AG09309 (cell line): Measurements from ENCODE around the gene MYBPH.

Experiments
- DNase-seq: peaks from one replicate; pipeline ENCODE4 v3.0.0-alpha.2; 2010; ENCODE audit warnings: low read depth
- H3K4me3 ChIP-seq: 2 replicates; pipeline ENCODE4 v1.5.1; 2011; ENCODE audit warnings: mild to moderate bottlenecking, low read depth, low read length, moderate library complexity; ENCODE audit not compliant: control insufficient read depth
- TF ChIP-seq, protein P1 (sequence below): IDR thresholded peaks from 2 replicates; pipeline ENCODE4 v1.5.1; 2011; ENCODE audit warnings: mild to moderate bottlenecking, low read depth, low read length, inconsistent platforms; ENCODE audit not compliant: insufficient read depth, control insufficient read depth; ENCODE audit errors: missing control alignments

MYBPH gene

DNA sequence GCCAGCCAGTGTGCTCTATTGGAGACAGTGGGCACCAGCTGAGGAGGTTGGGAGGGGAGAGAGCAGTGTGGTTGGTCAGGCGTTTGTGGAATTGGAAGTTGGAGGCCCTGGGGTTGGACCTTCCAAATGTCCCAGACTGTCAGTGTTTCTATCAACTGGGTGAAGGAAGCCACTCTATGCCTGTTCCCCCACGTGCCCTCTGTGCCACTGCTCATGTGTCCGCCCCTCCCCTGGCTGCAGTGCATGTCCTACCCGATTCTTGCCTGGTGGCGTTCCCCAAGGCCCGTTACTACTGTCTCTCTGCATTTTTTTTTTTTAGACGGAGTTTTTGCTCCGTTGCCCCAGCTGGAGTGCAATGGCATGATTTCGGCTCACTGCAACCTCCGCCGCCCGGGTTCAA, 27.0 kb downstream of the MYBPH start:
- TF ChIP-seq, protein P1, sequence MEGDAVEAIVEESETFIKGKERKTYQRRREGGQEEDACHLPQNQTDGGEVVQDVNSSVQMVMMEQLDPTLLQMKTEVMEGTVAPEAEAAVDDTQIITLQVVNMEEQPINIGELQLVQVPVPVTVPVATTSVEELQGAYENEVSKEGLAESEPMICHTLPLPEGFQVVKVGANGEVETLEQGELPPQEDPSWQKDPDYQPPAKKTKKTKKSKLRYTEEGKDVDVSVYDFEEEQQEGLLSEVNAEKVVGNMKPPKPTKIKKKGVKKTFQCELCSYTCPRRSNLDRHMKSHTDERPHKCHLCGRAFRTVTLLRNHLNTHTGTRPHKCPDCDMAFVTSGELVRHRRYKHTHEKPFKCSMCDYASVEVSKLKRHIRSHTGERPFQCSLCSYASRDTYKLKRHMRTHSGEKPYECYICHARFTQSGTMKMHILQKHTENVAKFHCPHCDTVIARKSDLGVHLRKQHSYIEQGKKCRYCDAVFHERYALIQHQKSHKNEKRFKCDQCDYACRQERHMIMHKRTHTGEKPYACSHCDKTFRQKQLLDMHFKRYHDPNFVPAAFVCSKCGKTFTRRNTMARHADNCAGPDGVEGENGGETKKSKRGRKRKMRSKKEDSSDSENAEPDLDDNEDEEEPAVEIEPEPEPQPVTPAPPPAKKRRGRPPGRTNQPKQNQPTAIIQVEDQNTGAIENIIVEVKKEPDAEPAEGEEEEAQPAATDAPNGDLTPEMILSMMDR, result no peak
- no peak overlapping the region for H3K4me3 ChIP-seq
- no peak for DNase-seq

DNA sequence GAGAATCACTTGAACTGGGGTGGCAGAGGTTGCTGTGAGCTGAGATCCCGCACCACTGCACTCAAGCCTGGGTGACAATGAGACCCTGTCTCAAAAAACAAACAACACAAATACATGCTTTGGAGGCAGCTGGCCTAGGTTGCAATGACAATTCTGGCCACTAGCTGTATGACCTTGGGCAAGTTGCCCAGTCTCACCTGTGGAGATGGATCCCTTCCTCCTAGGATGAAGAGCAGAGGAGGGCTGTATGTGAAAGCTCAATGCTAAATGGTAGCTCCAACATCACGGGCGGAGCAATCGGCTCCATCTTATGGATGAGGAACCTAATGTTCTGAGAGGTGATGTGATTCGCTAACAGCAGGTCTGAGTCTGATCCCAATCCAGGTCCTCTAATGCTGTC, 27.5 kb downstream of the MYBPH start:
- no peak for DNase-seq
- TF ChIP-seq, protein P1, result peak; percentile 29
- H3K4me3 ChIP-seq, result no peak overlapping the region

DNA sequence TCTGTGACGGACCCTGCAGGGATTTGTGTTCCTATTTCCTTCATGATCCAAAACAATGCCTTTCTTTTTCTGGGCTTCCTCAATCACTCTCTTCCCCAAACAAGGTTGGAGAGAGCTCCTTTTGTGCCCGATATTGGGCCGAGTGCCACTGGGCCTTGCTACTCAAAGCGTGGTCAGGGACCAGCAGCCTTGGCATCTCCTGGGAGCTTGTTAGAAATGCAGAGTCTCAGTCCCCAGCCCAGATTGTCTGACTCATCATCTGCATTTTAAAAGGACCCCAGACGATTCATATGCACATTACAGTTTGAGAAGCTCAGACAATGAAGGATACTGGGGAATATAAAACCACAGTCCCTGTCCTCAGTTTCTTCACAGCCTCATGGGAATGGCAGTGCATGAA, 28.2 kb downstream of the MYBPH start:
- no peak overlapping the region for H3K4me3 ChIP-seq
- DNase-seq, result no peak
- TF ChIP-seq, protein P1, result no peak

DNA sequence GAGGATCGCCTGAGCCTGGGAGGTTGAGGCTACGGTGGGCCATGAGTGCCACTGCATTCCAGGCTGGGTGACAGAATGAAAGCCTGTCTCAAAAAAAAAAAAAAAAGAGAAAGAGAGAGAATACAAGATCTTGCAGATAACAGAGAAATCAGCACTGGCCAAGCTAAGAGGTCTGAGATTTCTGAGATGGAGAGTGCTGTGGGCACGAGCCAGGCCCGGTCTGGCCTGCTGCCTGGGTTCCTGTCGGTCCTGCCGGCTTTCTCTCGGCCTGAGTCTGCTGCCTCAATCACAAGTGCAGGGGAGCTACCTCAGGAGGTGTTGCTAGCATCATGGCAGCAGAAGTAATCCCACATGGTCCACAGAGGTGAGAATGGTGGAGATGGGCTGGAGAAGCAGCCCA, 29.1 kb downstream of the MYBPH start:
- DNase-seq, result no peak

DNA sequence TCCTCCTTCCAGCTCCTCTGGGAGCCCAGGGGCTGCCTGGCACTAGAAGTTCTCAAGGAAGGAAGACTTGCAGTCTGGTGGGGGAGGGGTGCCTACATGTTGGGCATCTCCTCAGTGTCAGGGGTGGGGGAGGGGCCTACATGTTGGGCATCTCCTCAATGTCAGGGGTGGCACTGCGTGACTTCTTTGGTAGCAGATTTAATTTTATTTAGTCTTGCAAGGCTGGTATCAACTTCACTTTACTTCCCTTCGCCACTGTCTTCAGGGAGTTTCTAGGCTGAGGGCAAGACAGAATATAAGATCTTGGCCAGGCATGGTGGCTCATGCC, 29.6 kb downstream of the MYBPH start:
- TF ChIP-seq, protein P1, result no peak
- H3K4me3 ChIP-seq, result no peak overlapping the region
- no peak for DNase-seq

More for the DNA sequence above, 29.1 kb downstream of the MYBPH start:
- H3K4me3 ChIP-seq, result no peak overlapping the region
- TF ChIP-seq, protein P1, result no peak

DNA sequence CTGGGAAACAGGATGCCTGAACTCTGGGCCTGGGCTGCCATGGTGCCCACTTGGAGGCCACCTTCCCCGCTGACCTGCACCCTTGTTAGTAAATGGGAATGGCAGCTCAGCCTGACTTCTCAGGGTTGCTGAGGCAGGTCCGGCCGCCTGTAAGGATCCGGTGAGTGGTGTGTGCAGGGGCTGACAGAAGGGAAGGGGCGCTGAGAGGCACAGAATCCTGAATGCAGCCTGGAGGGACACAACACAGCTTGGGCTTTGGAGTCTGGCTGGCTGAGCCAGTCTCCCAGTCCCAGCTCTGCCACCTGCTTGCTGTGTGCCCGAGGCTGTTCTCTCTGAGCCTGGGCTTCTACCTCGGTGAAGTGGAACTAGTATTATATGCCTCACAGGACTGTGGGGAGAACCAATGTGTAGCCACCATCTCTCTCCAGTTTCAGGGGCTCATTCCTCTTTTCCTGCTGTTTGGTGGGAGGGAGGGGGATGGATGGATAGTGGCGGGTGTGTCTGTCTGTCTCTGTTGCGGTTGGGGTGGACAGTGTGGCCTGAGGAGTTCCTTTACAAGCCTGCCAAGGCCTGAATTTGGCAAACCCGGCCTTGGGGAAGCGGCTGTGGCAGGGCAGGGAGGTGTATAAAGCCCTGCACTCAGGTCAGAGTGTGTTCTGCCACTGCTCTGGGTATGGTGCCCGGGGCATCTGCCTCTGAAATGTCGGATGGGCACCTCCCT, 30.1 kb downstream of the MYBPH start:
- H3K4me3 ChIP-seq, result no peak overlapping the region
- TF ChIP-seq, protein P1, result no peak
- no peak for DNase-seq

DNA sequence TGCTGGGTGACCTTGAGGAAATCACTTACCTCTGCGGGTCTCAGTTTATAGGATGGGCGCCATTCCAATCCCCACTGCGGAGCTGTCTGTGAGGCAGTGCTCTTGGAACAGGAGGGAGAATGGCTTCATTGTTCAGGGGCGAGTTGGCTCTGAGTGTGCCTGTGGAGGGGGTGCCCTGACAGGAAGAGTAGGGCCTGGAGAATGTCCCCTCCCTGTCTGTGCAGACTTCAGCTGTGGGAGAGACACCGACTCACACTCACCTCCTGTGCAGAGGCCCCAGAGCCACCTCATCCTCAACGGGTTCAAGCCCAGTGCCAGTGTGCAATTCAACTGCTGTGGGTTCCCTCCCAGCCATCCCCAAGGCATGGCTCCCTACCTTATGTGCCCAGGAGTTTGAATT, 31.0 kb downstream of the MYBPH start:
- TF ChIP-seq, protein P1, result no peak
- no peak for DNase-seq
- no peak overlapping the region for H3K4me3 ChIP-seq
